Liver (tissue), 9 donors: Measurements from ENCODE around the gene PLA2G4A. TPM values are rescaled to one million over a fixed set of nuclear protein-coding genes. Genes with fewer than 3 reads are reported as not detected.

ENCODE experiments used
- DNase-seq: peaks from one replicate; pipeline ENCODE4 v3.0.0-alpha.2; 2017; ENCODE audit warnings: low spot score
- H3K27ac ChIP-seq, 2 donors: one replicate each; pipeline ENCODE4 v1.7.0; 2013; ENCODE audit warnings: inconsistent platforms in 2 of 2, low read length in 2 of 2, control low read depth in 1 of 2, low read depth in 1 of 2, mild to moderate bottlenecking in 1 of 2
- H3K27me3 ChIP-seq, 4 donors: one replicate each; pipeline versions ENCODE4 v1.6.1 to v1.7.0; 2013; ENCODE audit warnings: low read length in 3 of 4, inconsistent platforms in 1 of 4, mild to moderate bottlenecking in 1 of 4, moderate library complexity in 1 of 4; ENCODE audit not compliant: control insufficient read depth in 4 of 4, insufficient read depth in 4 of 4
- H3K36me3 ChIP-seq, 4 donors: one replicate each; pipeline versions ENCODE4 v1.6.1 to v1.7.0; 2013; ENCODE audit warnings: low read length in 3 of 4, mild to moderate bottlenecking in 3 of 4, low read depth in 1 of 4, moderate library complexity in 1 of 4; ENCODE audit not compliant: control insufficient read depth in 4 of 4, insufficient read depth in 3 of 4
- H3K4me1 ChIP-seq, 4 donors: one replicate each; pipeline versions ENCODE4 v1.6.1 to v1.7.0; 2013; ENCODE audit warnings: low read length in 3 of 4, mild to moderate bottlenecking in 3 of 4, moderate library complexity in 1 of 4; ENCODE audit not compliant: control insufficient read depth in 4 of 4, insufficient read depth in 4 of 4
- H3K4me3 ChIP-seq, 3 donors: one replicate each; pipeline versions ENCODE4 v1.6.1 to v1.7.0; 2013; ENCODE audit warnings: low read length in 3 of 3, control low read depth in 1 of 3, low read depth in 1 of 3, mild to moderate bottlenecking in 1 of 3
- H3K9ac ChIP-seq, 2 donors: one replicate each; pipeline ENCODE4 v1.7.0; 2013; ENCODE audit warnings: low read length in 2 of 2, mild to moderate bottlenecking in 2 of 2, moderate library complexity in 2 of 2, control low read depth in 1 of 2, low read depth in 1 of 2
- H3K9me3 ChIP-seq, 4 donors: one replicate each; pipeline versions ENCODE4 v1.6.1 to v1.7.0; 2013; ENCODE audit warnings: low read length in 3 of 4; ENCODE audit not compliant: control insufficient read depth in 4 of 4
- CTCF ChIP-seq: fragments of 150-350 bp; IDR thresholded peaks from 2 replicates; pipeline ENCODE4 v1.5.1; 2017; ENCODE audit warnings: improper control_type of control experiment, low read depth, low read length; ENCODE audit not compliant: missing input control
- EGR1 ChIP-seq, 2 donors: IDR thresholded peaks; 2 replicates each; pipeline ENCODE4 v1.6.1; 2016 to 2018; ENCODE audit warnings: antibody characterized with exemption in 2 of 2, low read depth in 2 of 2
- FOXA1 ChIP-seq: IDR thresholded peaks from 2 replicates; pipeline ENCODE4 v1.6.1; 2016; ENCODE audit warnings: antibody characterized with exemption
- FOXA2 ChIP-seq: IDR thresholded peaks from 2 replicates; pipeline ENCODE4 v1.6.1; 2016; ENCODE audit warnings: antibody characterized with exemption
- GABPA ChIP-seq, 2 donors: IDR thresholded peaks in 1 of 2; conservative IDR thresholded peaks in 1 of 2; 2 replicates each; pipeline ENCODE4 v1.6.1; 2016; ENCODE audit warnings: antibody characterized with exemption in 2 of 2, mild to moderate bottlenecking in 1 of 2, moderate library complexity in 1 of 2
- HNF4A ChIP-seq, 2 donors: conservative IDR thresholded peaks; 2 replicates each; pipeline ENCODE4 v1.6.1; 2016; ENCODE audit warnings: antibody characterized with exemption in 2 of 2, mild to moderate bottlenecking in 2 of 2
- HNF4G ChIP-seq: IDR thresholded peaks from 2 replicates; pipeline ENCODE4 v1.6.1; 2016; ENCODE audit warnings: antibody characterized with exemption
- JUND ChIP-seq, 2 donors: IDR thresholded peaks; 2 replicates each; pipeline ENCODE4 v1.6.1; 2016; ENCODE audit warnings: antibody characterized with exemption in 2 of 2
- MAX ChIP-seq: IDR thresholded peaks from 2 replicates; pipeline ENCODE4 v1.6.1; 2016; ENCODE audit warnings: antibody characterized with exemption
- NR2F2 ChIP-seq: IDR thresholded peaks from 2 replicates; pipeline ENCODE4 v1.6.1; 2016; ENCODE audit warnings: antibody characterized with exemption
- RAD21 ChIP-seq, 2 donors: IDR thresholded peaks; 2 replicates each; pipeline ENCODE4 v1.6.1; 2016; ENCODE audit warnings: antibody characterized with exemption in 2 of 2, mild to moderate bottlenecking in 2 of 2
- RXRA ChIP-seq, 2 donors: IDR thresholded peaks; 2 replicates each; pipeline ENCODE4 v1.6.1; 2017 to 2018; ENCODE audit warnings: antibody characterized with exemption in 2 of 2, mild to moderate bottlenecking in 1 of 2
- SP1 ChIP-seq: IDR thresholded peaks from 2 replicates; pipeline ENCODE4 v1.6.1; 2018; ENCODE audit warnings: antibody characterized with exemption, mild to moderate bottlenecking
- TAF1 ChIP-seq: conservative IDR thresholded peaks from 2 replicates; pipeline ENCODE4 v1.6.1; 2016; ENCODE audit warnings: antibody characterized with exemption, mild to moderate bottlenecking
- YY1 ChIP-seq: IDR thresholded peaks from 2 replicates; pipeline ENCODE4 v1.6.1; 2016; ENCODE audit warnings: antibody characterized with exemption, mild to moderate bottlenecking
- WGBS: extraction: QIAGEN DNeasy Blood & Tissue Kit; methylation state at CpG from one replicate; pipeline ENCODE4 v1.1.7; 2013; 5-methylcytosine and 5-hydroxymethylcytosine counted together
- polyA plus RNA-seq, 2 donors: library from polyadenylated mRNA; stranded (reverse) in 1 of 2; unstranded in 1 of 2; fragments of 200-250 nt in 1 of 2; fragments of >200 nt in 1 of 2; fragmentation: Nextera tagmentation in 1 of 2; extraction: Ambion mirVana in 1 of 2; gene quantifications; one replicate each; pipeline versions ENCODE4 v1.2.1 to v1.2.3, GENCODE V29; 2013 to 2015
- total RNA-seq, 2 donors: library from RNA; depleted of rRNA; stranded (reverse); fragments of >200 nt; gene quantifications; one replicate each; pipeline ENCODE4 v1.2.3, GENCODE V29; 2014
- TF ChIP-seq, protein P1 (sequence below): IDR thresholded peaks from 2 replicates; pipeline ENCODE4 v1.6.1; 2016; ENCODE audit warnings: antibody characterized with exemption
- TF ChIP-seq, protein P2 (sequence below): IDR thresholded peaks from 2 replicates; pipeline ENCODE4 v1.6.1; 2016; ENCODE audit warnings: antibody characterized with exemption
- TF ChIP-seq, protein P3 (sequence below): IDR thresholded peaks from 2 replicates; pipeline ENCODE4 v1.6.1; 2016; ENCODE audit warnings: antibody characterized with exemption, mild to moderate bottlenecking
- donor health status: healthy.
- donor health status: healthy.
- donor health status: healthy.
- donor health status: healthy.
- donor health status: healthy.

The PLA2G4A gene
- total and polyA plus RNA-seq, 4 donors: 0.39 to 2.5 (median 1.1) TPM

DNA sequence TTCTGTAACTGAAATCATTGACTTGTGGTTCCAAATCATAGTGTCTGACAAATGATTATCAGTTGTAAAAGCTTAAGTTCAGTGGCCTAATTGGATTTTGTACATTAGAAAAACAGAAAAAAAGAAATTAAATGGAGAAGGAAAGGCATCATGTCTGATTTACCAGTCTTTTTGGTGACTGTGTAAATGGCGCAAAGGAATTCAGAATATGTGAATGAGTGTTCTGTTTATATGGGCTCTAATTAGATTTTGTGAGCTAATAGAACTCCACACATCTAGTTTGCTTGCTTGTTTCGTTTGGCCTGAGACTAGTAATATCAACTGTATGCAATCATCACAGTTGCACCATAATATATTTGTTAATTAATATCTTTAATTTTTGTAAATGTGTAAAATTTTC, 151.7 kb downstream of the PLA2G4A start:
- no peak for DNase-seq
- H3K9me3 ChIP-seq: no peaks in the 10 kb centered on the region
- 79% methylated on average over 2 of the region's 2 CpGs for WGBS
- H3K4me1 ChIP-seq: no peaks in the 10 kb centered on the region
- no peak overlapping the region for H3K9ac ChIP-seq
- no peaks in the 10 kb centered on the region for H3K36me3 ChIP-seq
- TF ChIP-seq, protein P1, sequence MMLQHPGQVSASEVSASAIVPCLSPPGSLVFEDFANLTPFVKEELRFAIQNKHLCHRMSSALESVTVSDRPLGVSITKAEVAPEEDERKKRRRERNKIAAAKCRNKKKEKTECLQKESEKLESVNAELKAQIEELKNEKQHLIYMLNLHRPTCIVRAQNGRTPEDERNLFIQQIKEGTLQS: no peak
- TF ChIP-seq FOXA1: no peak
- no peak for TF ChIP-seq HNF4G
- no peak for TF ChIP-seq RAD21 (IDR thresholded peaks at IDR 0.05)
- no peak for TF ChIP-seq JUND (IDR thresholded peaks at IDR 0.05)
- TF ChIP-seq FOXA2: no peak
- no peak for TF ChIP-seq GABPA (IDR thresholded peaks at IDR 0.05 in 1 of 2, conservative IDR thresholded peaks at IDR 0.05 in 1 of 2)
- no peak for TF ChIP-seq YY1
- TF ChIP-seq, protein P2, sequence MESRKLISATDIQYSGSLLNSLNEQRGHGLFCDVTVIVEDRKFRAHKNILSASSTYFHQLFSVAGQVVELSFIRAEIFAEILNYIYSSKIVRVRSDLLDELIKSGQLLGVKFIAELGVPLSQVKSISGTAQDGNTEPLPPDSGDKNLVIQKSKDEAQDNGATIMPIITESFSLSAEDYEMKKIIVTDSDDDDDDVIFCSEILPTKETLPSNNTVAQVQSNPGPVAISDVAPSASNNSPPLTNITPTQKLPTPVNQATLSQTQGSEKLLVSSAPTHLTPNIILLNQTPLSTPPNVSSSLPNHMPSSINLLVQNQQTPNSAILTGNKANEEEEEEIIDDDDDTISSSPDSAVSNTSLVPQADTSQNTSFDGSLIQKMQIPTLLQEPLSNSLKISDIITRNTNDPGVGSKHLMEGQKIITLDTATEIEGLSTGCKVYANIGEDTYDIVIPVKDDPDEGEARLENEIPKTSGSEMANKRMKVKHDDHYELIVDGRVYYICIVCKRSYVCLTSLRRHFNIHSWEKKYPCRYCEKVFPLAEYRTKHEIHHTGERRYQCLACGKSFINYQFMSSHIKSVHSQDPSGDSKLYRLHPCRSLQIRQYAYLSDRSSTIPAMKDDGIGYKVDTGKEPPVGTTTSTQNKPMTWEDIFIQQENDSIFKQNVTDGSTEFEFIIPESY: no peak
- TF ChIP-seq RXRA (IDR thresholded peaks at IDR 0.05): no peak
- no peak for TF ChIP-seq SP1
- no peak for TF ChIP-seq TAF1
- no peak for TF ChIP-seq HNF4A (conservative IDR thresholded peaks at IDR 0.05)
- no peak for TF ChIP-seq EGR1 (IDR thresholded peaks at IDR 0.05; ENCODE audit: low read depth in 2 of 2)
- TF ChIP-seq NR2F2: no peak
- TF ChIP-seq CTCF: no peak
- H3K27me3 ChIP-seq: no peaks in the 10 kb centered on the region
- H3K4me3 ChIP-seq: no peak overlapping the region
- no peak overlapping the region for H3K27ac ChIP-seq

DNA sequence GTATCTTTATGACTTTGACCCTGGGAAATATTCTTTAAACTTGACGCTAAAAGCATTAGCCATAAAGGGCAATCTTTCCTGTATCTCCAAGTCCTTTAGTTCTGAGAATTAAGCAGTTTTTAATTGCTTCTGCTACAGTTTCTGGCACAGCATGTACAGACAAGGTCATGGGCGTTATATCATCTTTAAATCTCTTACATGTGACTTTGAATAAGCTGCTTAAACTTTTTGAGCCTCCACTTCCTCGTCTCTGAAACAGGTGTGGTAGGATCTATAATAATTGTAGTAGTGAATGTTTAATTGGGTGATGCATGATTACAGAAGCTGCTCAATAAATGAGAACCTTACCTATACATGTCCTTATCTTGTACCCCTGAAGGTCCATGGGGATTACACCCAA, 153.4 kb downstream of the PLA2G4A start:
- no peak overlapping the region for H3K27ac ChIP-seq
- H3K36me3 ChIP-seq: no peaks in the 10 kb centered on the region
- no peaks in the 10 kb centered on the region for H3K27me3 ChIP-seq
- no peak for TF ChIP-seq FOXA1
- no peak for TF ChIP-seq SP1
- TF ChIP-seq TAF1: no peak
- TF ChIP-seq HNF4A (conservative IDR thresholded peaks at IDR 0.05): no peak
- TF ChIP-seq MAX: no peak
- TF ChIP-seq, protein P2: no peak
- TF ChIP-seq JUND (IDR thresholded peaks at IDR 0.05): no peak
- TF ChIP-seq, protein P3, sequence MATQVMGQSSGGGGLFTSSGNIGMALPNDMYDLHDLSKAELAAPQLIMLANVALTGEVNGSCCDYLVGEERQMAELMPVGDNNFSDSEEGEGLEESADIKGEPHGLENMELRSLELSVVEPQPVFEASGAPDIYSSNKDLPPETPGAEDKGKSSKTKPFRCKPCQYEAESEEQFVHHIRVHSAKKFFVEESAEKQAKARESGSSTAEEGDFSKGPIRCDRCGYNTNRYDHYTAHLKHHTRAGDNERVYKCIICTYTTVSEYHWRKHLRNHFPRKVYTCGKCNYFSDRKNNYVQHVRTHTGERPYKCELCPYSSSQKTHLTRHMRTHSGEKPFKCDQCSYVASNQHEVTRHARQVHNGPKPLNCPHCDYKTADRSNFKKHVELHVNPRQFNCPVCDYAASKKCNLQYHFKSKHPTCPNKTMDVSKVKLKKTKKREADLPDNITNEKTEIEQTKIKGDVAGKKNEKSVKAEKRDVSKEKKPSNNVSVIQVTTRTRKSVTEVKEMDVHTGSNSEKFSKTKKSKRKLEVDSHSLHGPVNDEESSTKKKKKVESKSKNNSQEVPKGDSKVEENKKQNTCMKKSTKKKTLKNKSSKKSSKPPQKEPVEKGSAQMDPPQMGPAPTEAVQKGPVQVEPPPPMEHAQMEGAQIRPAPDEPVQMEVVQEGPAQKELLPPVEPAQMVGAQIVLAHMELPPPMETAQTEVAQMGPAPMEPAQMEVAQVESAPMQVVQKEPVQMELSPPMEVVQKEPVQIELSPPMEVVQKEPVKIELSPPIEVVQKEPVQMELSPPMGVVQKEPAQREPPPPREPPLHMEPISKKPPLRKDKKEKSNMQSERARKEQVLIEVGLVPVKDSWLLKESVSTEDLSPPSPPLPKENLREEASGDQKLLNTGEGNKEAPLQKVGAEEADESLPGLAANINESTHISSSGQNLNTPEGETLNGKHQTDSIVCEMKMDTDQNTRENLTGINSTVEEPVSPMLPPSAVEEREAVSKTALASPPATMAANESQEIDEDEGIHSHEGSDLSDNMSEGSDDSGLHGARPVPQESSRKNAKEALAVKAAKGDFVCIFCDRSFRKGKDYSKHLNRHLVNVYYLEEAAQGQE: no peak
- TF ChIP-seq NR2F2: no peak
- WGBS: 61% methylated on average over 3 of the region's 3 CpGs
- no peak overlapping the region for H3K4me3 ChIP-seq
- no peaks in the 10 kb centered on the region for H3K4me1 ChIP-seq
- DNase-seq: no peak
- H3K9me3 ChIP-seq: no peaks in the 10 kb centered on the region
- no peak overlapping the region for H3K9ac ChIP-seq
